NCI-H524 treated with DMSO at 0.1 percent for 48 hours (cell line): Measurements from ENCODE around the gene CPLX3.

Experiments
- DNase-seq: peaks from one replicate; lab custom pipeline; 2025; lab: John Stamatoyannopoulos, UW

Gene CPLX3

GRCh38 chr15:74870436-74871215 is 44.2 kb downstream of the CPLX3 start:
- DNase-seq, result no peak

- DNase-seq, result no peak
Observed at GRCh38 chr15:74872702-74873035, 46.2 kb downstream of the CPLX3 start.

DNA sequence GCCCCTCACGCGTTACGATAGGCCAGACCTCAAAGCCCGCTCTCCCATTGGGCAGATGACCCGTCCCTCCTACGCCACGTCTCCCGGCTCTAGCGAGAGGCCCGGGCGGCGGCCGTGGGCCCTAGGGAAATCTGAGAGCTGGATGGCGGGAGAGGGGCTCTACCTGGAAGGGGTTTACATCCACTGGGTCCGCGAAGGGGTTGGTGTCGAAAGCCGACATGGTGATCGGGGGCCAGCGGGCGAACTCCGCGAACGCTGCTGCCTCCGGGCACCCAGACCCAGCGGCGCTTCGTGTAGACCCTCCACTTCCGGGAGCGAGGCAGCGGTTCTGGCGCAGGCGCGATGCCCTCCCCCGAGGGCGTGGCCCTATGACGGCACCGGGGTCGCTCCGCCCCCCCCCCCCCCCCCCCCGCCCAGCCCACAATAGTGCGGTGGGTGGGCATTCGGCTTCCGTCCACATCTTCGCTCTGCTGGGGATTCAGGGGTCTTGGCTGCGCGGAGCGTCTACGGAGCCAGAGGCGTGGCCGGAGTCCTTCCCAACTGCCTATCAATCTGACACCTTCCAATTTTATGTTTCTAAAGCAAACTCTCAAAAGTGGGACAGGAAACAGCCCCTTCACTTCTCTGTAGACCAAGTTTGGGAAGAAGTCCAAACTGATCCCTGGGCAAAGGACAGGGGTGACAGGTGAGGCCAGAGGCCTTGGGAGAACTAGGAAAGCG is 46.8 kb downstream of the CPLX3 start, which contains the start of gene SCAMP2:
SCAMP2 (minus strand) TSS at position 330 of the 720 bp plus-strand sequence; CDS start at position 220, 110 bp downstream.
- DNase-seq, result peak; percentile 89

GRCh38 chr15:74873756-74874424 is 47.5 kb downstream of the CPLX3 start:
- DNase-seq, result no peak

DNA sequence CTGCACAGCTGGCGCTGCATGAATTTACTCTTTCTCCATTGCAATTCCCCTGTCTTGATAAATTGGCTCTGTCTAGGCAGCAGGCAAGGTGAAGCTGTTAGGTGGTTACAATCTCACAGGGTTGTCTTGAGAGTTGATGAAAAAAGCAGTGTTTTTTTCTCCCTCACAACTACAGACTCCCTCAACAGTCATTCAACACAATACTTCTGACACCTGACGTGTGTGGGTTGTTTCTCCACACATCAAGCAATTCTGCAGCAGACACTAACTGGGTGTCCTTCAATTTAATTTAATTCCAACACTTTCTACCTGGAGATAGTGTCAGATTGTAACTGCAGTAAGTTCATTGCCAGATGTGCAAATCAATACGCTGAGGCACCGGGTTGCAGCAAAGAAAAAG is 51.8 kb downstream of the CPLX3 start:
- no peak for DNase-seq
